ENCODE measurements around the gene CDAN1.

The CDAN1 gene

DNA sequence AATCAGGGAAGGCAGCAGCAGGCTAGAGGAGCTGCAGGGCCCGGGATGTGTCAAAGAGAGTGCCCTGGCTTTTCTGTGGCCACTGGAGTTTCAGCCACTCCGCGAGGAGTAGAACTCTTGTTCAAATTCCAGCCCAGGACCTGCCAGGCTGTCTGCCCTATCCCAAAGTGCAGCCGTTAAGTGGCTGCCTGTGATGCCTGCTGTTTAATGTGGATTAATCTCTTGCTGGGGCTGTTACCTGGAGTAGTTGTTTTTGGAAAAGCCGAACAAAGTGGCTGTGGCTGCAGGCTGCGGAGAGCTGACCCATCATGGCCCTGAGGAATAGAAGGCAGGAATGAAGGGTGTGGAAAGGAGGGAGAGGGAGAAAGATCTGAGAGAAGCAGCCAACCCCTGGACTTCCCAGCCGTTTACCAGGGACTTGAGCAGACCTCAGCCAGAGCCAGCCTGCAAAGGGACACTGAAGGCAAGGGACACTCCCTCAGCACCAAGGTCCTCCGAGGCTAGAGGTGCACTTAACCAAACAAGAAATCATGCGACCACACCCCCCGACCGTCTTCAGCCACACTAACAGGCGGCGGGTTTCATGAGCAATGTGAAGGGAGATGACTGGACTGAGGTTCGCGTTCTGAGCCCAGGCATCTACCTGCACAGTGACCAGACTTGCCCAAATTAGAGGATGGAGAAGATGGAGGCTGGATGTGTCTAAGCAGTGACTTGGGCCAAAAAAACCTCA lies 4.7 kb downstream of the CDAN1 start:
- DNase-seq: no peak

DNA sequence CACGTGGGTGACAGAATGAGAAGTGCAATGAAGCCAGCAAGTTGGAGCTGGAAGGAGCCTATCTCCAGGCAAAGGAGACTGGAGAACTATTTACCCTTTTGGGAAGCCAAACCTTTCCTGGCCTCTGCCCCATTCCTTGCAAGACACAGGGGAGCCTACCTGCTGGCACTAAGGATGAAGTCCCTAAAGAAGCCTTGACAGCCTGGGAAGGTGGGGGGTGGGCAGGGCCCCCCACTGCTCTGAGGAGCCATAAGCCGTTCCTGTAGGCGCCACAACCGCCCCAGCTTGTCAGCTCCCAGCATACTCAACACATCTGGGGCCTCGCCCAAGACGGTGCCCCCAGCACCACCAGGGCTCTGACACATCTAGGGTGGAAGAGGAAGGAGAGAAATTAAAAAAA lies 5.5 kb downstream of the CDAN1 start:
- DNase-seq: no peak

DNA sequence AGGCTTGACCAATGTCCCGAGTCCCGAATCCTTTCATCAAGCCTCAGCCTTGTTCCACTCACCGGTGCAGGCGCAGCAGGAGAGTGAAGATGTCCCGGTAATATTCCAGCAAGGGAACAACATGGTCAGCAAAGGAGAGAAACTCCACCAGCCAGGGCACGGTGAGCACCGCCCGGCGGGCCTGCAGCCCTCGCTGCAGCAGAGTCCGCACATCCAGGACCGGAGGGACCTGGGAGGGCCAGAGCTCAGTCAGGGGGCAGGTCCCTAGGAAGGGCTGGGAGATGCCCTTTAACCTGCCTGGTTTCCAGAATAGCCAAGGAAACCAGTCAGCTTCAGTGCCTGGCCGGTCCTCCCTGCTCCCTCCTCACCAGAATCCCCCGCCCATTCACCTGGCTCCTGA lies 6.4 kb downstream of the CDAN1 start:
- DNase-seq: no peak

DNA sequence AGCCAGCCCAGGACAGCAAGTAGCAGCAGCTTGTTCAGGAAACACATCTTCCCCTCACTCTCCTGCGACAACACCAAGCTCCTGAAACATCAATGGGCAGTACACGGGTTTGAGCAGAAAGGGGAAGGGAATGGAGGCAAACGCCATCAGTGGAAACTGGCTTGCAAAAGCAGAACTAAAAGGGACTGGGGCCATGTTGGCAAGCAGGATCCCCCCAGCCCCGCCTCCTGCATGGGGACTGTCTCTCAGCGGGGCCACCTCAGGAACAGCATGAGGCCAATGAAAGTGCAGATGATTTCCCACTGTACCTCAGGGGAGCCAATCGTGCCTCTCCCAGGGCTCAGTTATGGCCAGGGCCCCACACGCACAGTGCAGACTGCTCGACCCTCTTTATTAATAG lies 6.8 kb downstream of the CDAN1 start:
- DNase-seq: no peak

DNA sequence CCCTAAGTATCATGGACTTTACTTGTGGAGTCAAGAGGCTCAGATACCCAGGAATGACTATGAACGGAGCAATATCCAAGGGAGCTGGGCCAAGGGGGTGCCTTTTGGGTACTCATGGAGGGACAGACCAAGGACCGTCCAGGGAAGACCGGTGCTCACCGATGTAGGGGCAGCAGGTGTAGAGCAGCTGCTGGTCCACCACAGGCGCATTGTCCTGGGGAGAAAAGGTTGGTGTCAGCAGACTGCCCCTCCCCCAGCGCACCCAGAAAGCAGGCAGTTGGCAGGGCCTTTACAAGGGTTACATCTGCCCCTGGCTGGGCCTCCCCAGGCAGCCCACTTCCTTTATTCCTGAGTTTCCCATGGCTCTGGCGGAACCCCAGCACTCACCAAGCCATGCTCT lies 7.5 kb downstream of the CDAN1 start:
- DNase-seq: no peak

DNA sequence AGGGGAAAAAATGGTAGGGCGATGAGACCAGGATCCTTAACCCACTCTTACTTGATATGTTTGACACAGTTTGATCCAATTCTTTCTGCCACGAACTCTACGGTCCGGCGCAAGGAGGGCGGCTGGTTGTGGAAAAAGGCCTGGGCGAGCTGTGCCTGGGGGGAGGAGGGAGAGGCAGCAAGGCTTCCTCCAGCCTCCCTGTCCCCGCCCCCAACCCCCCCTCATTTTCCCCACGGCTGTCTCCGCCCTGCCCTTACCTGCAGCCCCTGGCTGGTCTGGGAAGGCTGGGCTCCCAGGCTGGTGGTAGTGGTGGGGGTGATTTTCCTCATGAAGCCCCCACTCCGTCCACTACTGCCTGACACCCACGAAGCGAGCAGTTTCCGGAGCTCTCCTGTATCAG lies 8.0 kb downstream of the CDAN1 start:
- no peak for DNase-seq

DNA sequence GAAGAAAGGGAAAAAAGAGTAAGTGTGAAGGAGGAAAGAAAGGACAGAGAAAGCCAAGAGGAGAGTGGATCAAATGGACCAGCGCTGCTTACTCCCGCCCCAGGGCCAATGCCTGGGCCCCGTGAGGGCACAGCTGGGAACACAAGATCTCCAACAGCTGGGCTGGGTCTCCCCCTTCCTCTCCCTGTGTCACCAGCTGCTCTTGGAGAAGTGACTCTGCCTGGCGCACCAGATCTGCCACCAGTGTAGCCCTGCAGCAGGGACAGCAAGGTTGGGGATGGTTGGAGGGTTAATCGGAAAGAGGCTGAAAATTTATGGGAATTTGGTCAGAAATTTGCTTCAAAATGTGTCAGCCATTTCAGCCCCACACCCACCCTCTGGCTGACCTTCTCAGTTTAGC lies 8.4 kb downstream of the CDAN1 start:
- DNase-seq: no peak

DNA sequence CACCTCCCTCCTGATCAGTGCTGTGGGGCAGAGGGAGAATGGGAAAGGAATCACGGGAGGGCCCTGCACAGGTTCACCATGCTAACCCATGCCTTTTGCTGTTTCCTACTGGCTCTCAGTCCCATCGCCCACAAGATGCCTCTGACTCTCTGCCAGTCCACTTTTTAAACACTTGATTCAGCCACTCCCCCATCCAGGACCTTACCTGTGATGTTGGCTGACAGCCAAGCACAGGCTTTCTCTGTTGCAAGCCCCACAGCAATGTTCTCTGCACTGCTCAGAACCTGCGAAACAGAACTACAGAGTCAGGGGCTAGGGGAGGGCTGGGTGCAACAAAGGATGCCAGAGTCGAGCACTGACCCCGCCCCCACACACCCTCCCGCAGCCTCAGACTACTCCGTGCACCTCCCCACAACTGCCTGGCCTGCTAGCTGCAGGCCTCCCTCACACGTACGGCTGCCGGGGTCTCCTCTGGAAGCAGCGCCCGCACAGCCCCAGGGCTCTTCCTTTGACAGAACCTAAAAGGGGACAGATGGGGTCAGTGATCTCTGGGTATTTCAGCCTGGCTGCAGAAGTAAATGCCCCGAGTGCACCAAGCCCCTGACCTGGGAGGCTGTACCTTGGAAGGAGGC lies 9.1 kb downstream of the CDAN1 start:
- no peak for DNase-seq

DNA sequence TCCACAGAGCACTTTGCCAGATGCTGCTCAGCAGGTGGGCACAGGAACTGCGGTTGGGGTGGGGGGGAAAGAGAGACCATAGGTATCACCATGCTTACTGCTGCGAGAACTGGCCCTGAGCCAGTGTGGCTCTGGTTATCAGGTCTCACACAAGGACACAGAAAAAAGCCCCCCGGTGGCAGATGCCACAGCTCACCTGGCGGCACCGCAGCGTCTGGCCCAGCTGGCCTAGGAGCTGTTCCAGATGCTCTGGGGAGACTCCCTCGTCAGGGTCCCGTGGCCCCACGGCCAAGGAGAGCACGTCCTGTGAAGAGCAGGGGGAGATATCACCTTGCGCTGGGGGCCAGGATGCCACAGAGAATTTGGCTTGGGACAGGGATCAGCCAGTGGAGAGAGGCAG lies 10.8 kb downstream of the CDAN1 start:
- no peak for DNase-seq

DNA sequence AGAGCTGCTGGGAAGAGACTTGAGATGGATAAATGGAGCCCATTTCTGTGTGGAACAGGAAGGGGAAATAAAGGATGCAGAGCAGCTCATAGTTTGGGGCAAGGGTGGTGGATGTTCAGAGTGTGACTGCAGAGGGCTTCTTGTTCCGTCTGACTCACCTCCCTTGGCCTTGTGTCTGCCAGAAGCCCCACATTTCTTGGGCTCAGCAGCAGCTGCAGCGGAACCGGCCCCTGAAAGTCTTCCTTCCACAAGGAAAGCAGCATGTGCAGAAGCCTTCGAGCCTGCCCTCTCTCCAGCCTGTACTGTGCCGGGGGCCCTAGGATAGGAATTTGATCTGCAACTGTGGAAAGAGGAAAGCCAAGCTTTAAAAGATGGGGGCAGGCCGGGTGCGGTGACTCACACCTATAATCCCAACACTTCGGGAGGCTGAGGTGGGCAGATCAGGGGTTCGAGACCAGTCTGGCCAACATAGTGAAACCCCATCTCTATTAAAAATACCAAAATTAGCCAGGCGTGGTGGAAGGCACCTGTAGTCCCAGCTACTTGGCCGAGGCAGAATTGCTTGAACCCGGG lies 11.5 kb downstream of the CDAN1 start:
- no peak for DNase-seq

DNA sequence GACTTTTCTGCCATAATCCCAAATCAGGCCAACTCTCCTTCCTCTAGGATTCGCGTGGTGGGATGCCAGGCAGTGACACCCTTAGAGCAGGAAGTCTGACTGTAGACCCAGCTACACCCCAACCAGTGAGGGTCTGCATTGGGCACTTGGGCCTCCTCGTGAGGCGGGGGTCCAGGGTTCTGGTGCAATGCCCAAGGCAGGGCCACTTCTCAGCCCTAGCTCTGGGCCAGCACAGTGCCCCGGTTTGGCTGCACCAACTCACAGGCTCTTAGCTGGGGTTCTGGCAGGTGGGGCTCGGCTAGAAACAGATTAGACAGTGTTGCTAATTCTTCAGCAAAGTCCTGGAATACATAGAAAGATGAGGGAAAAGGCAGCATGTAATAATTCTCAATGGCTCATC lies 12.7 kb downstream of the CDAN1 start:
- DNase-seq: no peak

DNA sequence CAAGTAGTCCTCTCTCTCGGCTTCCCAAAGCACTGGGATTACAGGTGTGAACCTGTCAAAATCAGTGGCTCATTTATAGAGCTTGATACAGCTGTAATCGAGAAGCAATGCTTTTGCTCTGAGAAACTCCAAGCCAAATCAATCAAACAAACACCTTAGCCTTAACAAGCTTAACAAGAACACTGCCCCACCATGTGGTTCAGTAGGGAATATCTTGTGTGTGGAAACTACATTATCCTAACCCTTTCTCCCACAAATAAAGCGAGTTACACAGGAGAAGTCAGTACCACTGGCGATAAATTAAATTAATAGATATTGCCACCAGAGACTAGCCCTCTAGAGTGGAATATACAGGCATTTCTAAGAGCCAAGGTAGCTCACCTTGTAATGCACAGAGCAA lies 13.9 kb downstream of the CDAN1 start:
- DNase-seq: no peak

DNA sequence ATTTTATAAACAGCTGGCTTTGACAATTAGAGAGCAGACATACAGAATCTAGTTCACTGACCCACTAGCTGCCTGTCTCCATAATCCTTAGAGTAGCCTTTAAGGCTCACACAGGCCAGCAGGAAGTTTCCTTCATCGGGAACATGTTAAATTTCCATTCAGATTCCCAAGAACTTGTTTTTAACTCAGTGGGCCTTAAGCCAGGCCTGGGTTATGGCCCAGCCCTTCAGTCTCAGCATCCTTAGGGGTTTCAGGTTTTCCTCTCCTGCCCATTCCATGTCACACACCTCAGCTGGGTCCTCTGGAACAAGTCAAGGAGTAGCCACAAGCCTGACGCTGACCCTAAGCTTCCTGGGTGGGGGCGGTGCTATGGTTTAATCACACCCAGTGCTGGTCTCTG lies 15.0 kb downstream of the CDAN1 start:
- DNase-seq: no peak

DNA sequence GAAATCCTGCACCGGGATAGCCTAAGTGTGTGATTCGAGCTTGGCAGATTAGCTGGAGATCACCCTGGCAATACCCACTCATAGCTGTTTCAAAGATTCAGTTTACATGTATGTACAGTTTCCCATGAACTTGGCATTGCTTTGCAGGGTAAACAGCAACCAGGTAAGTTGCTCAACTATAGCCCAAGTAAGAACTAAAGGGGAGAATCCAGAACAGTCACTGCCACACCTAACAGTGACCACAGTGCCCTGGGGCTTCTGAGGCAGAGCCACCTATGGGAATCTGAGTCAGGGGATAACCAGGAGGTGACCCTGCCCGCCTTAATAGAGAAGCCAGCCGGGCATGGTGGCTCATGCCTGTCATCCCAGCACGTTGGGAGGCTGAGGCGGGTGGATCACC lies 15.9 kb downstream of the CDAN1 start:
- DNase-seq: no peak

DNA sequence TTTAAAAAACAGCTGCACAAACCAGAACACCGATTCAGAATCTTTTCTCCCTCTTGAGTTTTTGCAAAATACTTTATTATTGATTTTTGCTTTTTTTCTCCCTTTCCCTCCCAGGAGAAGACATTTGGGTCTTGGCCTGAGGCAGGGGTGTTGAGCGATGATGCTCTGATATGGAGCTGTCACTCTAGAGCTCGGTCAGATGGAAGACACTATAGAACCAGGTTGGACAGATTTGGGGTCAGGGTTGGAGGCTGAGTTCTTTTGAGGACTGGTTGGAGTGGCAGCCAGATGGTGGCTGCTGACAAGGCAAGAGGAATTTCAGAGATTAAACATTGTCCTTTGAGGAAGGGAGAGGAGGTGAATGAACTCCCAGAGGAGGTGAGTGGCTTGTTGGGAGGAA lies 16.9 kb downstream of the CDAN1 start:
- DNase-seq: no peak

DNA sequence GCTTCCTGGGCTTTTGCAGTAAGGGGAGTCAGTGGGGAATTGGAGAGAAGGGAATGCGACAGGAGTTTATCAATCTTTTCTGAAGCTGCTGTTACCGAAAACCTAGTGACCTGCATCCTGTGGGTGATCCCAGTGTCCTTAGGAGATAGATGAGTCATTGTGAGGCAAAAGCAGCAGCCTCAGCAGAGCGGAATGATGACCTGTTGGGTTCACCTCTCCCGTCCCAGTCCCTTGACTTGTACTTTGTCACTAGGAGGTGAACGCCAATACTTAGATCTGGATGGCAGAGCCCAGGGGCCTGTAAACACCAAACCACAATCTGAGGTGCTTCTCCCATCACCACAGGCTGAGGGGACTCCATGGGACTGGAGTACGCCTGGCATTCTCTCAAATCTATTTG lies 17.9 kb downstream of the CDAN1 start:
- DNase-seq: no peak

DNA sequence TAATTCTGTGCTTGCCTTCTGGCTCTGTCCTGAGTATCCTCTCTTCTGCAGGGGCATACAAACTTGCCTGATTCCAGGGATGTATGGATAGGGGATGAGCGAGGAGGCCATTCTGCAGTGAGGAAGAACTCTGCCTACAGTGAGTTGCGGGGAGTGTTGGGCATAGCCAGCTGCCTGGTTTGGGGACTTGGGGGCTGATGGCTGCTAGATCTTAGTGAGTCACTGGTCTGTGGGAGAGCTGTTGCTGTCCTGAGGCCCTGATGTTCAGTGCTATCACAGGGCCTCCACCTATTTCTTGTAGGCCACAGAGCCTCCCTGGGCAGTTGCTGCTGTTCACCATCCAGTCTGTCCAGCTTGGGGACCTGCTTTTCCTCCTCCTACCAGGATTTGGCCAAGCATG lies 20.3 kb downstream of the CDAN1 start:
- no peak for DNase-seq

DNA sequence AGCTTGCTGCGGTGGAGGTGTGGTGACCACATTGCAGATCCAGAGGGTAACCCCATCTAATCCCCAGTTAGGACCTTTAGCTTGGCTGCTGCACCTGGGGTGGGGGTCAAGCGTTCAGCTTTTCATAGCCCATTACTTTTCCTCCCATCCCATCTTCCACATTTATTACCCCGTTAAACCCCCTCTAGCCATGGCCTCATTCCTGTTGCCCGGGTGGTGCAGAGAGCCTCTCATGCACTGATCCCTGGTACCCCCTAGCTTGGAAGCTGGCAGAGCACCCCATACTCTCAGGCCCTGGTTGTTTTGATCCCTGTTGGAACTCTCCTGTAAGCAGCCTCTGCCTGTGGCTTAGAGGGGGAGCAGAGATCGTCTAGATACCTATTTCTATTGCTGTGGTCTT lies 20.8 kb downstream of the CDAN1 start:
- no peak for DNase-seq

DNA sequence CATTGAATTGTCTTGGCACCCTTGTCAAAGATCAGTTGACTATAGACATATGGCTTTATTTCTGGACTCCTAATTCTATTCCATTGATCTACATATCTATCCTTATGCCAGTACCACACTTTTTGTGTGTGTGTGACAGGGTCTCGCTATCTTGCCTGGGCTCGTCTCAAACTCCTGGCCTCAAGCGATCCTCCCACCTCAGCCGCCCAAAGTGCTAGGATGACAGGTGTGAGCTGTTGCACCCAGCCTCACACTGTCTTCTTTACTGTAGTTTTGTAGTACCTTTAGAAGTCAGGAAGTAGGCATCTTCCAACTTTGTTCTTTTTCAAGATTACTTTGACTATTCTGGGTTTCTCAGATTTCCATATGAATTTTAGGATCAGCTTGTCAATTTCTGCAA lies 24.3 kb downstream of the CDAN1 start:
- no peak for DNase-seq

DNA sequence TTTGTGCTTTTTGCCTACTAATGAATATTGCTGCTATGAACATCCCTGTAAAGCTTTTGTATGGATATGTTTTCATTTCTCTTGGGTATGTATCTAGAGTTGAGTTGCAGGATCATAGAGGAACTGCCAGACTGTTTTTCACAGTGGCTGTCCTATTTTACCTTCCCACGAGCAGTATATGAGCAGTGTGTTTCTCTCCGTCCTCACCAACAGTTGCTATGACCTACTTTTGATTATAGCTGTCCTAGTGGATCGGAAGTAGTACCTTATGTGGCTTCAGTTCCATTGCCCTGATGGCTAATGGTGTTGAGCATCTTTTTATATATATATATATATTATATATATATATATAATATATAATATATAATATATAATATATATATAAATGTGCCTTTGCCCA lies 25.2 kb downstream of the CDAN1 start:
- no peak for DNase-seq

DNA sequence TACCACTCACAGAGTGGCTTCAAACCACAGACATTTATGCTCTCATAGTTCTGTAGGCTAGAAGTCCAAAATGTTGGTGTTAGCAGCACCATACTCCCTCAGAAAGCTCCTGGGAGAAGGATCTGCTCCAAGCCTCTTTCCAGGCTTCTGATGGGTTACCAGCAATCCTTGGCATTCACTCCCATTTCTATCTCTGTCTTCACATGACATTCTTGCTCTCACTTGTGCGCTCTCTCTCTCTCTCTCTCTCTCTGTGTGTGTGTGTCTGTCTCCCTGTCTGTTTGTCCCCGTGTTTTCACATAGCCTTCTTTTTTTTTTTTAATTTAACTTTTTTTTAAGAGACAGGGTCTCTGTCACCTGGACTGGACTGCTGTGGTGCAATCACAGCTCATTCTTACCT lies 26.3 kb downstream of the CDAN1 start:
- DNase-seq: no peak

DNA sequence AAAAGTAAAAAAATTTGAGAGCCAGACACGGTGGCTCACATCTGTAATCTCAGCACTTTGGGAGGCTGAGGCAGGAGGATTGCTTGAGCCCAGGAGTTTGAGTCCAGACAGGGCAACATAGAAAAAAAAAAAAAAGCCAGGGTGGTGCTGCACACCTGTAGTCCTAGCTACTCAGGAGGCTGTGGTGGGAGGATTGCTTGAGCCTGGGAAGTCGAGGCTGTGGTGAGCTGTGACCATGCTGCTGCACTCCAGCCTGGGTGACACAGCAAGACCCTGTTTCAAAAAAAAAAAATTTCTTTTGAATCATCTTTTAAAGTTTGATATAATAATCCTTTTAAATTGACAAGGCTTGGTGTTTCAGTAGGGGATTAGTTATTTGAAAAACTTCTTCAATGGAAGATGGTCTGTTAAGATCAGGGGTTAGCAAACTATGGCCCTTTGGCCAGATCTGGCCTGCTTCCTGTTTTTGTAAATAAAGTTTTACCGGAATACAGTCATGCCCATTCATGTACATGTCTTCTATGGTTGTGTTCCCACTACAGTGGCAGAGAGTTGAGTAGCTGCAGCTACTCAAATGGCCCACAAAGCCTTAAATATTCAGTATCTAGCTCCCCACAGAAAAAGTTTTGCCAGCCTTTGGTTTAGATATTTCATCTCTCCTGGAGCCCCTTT lies 28.9 kb downstream of the CDAN1 start:
- no peak for DNase-seq

DNA sequence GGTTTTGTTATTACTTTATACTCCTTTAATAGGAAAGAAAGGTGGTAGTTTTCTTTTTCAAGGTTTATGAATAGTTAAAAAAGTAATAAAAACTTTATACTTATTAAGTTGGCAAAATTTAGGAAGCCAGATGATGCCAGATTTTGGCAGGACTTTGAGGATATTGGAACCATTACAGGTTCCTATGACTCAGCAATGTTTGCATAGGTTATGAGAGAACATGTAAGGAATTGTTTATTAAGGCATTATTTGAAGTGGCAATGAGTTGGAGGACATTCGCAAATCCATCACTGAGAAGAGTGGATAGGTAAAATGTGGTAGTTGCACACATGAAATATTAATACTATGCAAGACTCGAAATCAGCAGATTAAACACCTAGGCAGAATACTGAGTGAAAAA lies 29.9 kb downstream of the CDAN1 start:
- no peak for DNase-seq

DNA sequence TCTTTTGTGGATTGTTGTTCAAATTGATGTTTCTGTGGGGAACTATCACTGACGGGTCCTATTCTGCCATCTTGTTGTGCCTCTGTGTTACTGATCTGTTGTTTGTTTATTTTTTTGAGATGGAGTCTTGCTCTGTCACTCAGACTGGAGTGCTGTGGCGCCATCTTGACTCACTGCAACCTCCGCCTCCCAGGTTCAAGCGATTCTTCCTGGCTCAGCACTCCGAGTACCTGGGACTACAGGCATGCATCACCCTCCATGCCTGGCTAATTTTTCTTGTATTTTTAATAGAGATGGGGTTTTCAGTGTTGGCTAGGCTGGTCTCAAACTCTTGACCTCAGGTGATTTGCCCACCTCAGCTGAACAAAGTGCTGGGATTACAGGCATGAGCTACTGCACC lies 31.6 kb downstream of the CDAN1 start:
- no peak for DNase-seq

All from stimulated activated CD4-positive, alpha-beta T cell treated with anti-CD3 and anti-CD28 coated beads, Interleukin-1b, Interleukin-23, amount 100 ng/mL, for 48 hours (primary cell).